Astrocyte (in vitro differentiated cells and primary cell): Measurements from ENCODE around the gene EPHB2.

Source experiments
- EZH2 ChIP-seq: IDR thresholded peaks from 2 replicates; pipeline ENCODE4 v1.6.1; 2012; ENCODE audit warnings: mild to moderate bottlenecking, low read length, inconsistent platforms; ENCODE audit not compliant: insufficient read depth
- TF ChIP-seq, protein P1 (sequence below): IDR thresholded peaks from 2 replicates; pipeline ENCODE4 v1.5.1; 2011; ENCODE audit warnings: low read depth, mild to moderate bottlenecking, inconsistent platforms, low read length, moderate library complexity; ENCODE audit not compliant: insufficient read depth

DNA sequence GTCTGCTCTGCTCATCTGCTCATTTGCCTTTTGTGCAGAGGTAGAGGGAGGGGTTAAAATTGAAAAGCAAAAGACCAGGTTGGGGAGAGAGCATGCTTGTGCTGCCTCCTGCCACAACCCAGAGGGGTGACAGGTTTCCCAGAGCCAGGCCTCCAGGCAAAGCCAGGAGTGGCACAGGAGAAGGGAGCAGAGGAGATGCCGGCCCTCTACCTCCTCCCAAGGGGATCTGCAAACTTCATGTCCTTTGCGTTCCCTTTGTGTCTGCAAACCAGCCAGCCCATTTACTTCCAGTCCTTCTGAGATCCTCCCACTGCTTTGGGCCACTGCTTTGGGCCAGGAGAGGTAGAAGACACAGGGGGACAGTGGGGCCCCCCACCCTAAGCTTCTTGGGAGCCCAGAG lies 67.8 kb downstream of the EPHB2 start:
- TF ChIP-seq, protein P1, sequence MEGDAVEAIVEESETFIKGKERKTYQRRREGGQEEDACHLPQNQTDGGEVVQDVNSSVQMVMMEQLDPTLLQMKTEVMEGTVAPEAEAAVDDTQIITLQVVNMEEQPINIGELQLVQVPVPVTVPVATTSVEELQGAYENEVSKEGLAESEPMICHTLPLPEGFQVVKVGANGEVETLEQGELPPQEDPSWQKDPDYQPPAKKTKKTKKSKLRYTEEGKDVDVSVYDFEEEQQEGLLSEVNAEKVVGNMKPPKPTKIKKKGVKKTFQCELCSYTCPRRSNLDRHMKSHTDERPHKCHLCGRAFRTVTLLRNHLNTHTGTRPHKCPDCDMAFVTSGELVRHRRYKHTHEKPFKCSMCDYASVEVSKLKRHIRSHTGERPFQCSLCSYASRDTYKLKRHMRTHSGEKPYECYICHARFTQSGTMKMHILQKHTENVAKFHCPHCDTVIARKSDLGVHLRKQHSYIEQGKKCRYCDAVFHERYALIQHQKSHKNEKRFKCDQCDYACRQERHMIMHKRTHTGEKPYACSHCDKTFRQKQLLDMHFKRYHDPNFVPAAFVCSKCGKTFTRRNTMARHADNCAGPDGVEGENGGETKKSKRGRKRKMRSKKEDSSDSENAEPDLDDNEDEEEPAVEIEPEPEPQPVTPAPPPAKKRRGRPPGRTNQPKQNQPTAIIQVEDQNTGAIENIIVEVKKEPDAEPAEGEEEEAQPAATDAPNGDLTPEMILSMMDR = no peak
- TF ChIP-seq EZH2 = no peak
